HepG2 (cell line): ENCODE results near the gene ARRDC4. TPM values are rescaled to one million over a fixed set of nuclear protein-coding genes. Genes with fewer than 3 reads are reported as not detected.

Experiments used
- ATAC-seq: fragments of 200-7000 bp; cut with Tn5 transposase; 3 replicates; pipeline ENCODE4 v1.9.1; 2020; ENCODE audit warnings: mild to moderate bottlenecking, moderate library complexity
- BruUV-seq: library from RNA; stranded (reverse); fragments of 400-500 nt; replicated peaks from 2 replicates; lab custom pipeline; 2021; lab: Mats Ljungman, UMichigan
- CTCF ChIA-PET: fragments of 300-600 bp; formaldehyde crosslinking; extraction: SDS; loops from one replicate; lab custom pipeline; 2021; ENCODE audit warnings: low total read pairs, inconsistent platforms, low intra/inter-chr PET ratio; lab: Yijun Ruan, JAX
- POLR2A ChIA-PET: fragments of 350-600 bp; sonication (Branson Sonifier 250); formaldehyde crosslinking; loops from one replicate; lab custom pipeline; 2020; ENCODE audit warnings: antibody characterized with exemption, inconsistent platforms; lab: Yijun Ruan, JAX
- DNase-seq: peaks from one replicate; pipeline ENCODE4 v3.0.0-alpha.2; 2015; ENCODE audit warnings: low spot score
- FAIRE-seq: peaks from 3 replicates; lab custom pipeline; 2011; peaks lifted over from hg19 to GRCh38; lab: Jason Lieb, UNC
- H2AFZ ChIP-seq: one replicate; pipeline ENCODE4 v1.6.1; 2011; ENCODE audit warnings: low read length, inconsistent platforms
- H3K27ac ChIP-seq: fragments of 300-600 bp; 3 replicates; pipeline ENCODE4 v1.8.0; 2011; ENCODE audit warnings: mixed run types, mild to moderate bottlenecking, mixed read lengths, low read length, inconsistent platforms; ENCODE audit not compliant: insufficient read depth; ENCODE audit errors: extremely low read length
- H3K27me3 ChIP-seq, 2 experiments: fragments of 200-600 bp in 1 of 2; 2 replicates in 1 of 2; 3 replicates in 1 of 2; pipeline versions ENCODE4 v1.6.0 to v1.8.0; 2011; ENCODE audit warnings: low read length in 2 of 2, mild to moderate bottlenecking in 2 of 2, moderate library complexity in 2 of 2, inconsistent platforms in 1 of 2; ENCODE audit not compliant: insufficient read depth in 2 of 2, control insufficient read depth in 1 of 2
- H3K36me3 ChIP-seq, 2 experiments: fragments of 200-600 bp in 1 of 2; replicated peaks in 1 of 2; 2 replicates in 1 of 2; 3 replicates in 1 of 2; pipeline versions ENCODE4 v1.5.1 to v1.8.0; 2011; ENCODE audit warnings: low read length in 2 of 2, inconsistent platforms in 1 of 2; ENCODE audit not compliant: insufficient read depth in 2 of 2, control insufficient read depth in 1 of 2
- H3K4me1 ChIP-seq: 2 replicates; pipeline ENCODE4 v1.5.1; 2012; ENCODE audit warnings: low read length, inconsistent platforms; ENCODE audit not compliant: insufficient read depth
- H3K4me2 ChIP-seq: 2 replicates; pipeline ENCODE4 v1.6.0; 2011; ENCODE audit warnings: low read depth, low read length, inconsistent platforms
- H3K4me3 ChIP-seq, 3 experiments: fragments of 200-600 bp in 1 of 3; sonication (generic), shearing (Covaris generic) in 1 of 3; replicated peaks in 1 of 3; 2 replicates each; pipeline ENCODE4 v1.5.1; 2011 to 2016; ENCODE audit warnings: low read length in 3 of 3, inconsistent platforms in 2 of 3, low read depth in 2 of 3, mild to moderate bottlenecking in 2 of 3, control low read depth in 1 of 3, mixed read lengths in 1 of 3; ENCODE audit not compliant: insufficient read depth in 1 of 3
- H3K79me2 ChIP-seq: one replicate; pipeline ENCODE4 v1.6.1; 2011; ENCODE audit warnings: low read length, inconsistent platforms; ENCODE audit not compliant: insufficient read depth
- H3K9ac ChIP-seq: 2 replicates; pipeline ENCODE4 v1.6.0; 2011; ENCODE audit warnings: mild to moderate bottlenecking, low read depth, low read length, inconsistent platforms; ENCODE audit not compliant: insufficient read depth
- H3K9me3 ChIP-seq: 2 replicates; pipeline ENCODE4 v1.5.1; 2012; ENCODE audit warnings: mild to moderate bottlenecking, low read length
- H4K20me1 ChIP-seq: 2 replicates; pipeline ENCODE4 v1.6.0; 2011; ENCODE audit warnings: inconsistent platforms, mild to moderate bottlenecking, low read length, moderate library complexity; ENCODE audit not compliant: insufficient read depth
- KDM5B ChIP-seq: sonication (generic); formaldehyde crosslinking; IDR thresholded peaks from 2 replicates; pipeline ENCODE4 v1.4.0; 2020; ENCODE audit warnings: missing genetic modification reagents, mild to moderate bottlenecking, borderline replicate concordance
- MBNL3 ChIP-seq: fragments of 250-450 bp; sonication (Bioruptor Pico); conservative IDR thresholded peaks from 2 replicates; pipeline ENCODE4 v1.8.0; 2022; ENCODE audit warnings: mild to moderate bottlenecking, inconsistent platforms
- MEF2D ChIP-seq: sonication (generic); formaldehyde crosslinking; IDR thresholded peaks from 2 replicates; pipeline ENCODE4 v1.5.1; 2020; ENCODE audit warnings: mild to moderate bottlenecking, missing genetic modification reagents
- PCBP1 ChIP-seq: fragments of 200-400 bp; formaldehyde crosslinking; IDR thresholded peaks from 2 replicates; pipeline ENCODE4 v1.6.1; 2017; ENCODE audit warnings: mild to moderate bottlenecking, low read depth, low read length, borderline replicate concordance
- REL ChIP-seq: sonication (generic); formaldehyde crosslinking; conservative IDR thresholded peaks from 2 replicates; pipeline ENCODE4 v1.8.0; 2022; ENCODE audit warnings: mild to moderate bottlenecking, missing genetic modification reagents, moderate library complexity
- ZBTB3 ChIP-seq: sonication (generic); formaldehyde crosslinking; IDR thresholded peaks from 2 replicates; pipeline ENCODE4 v1.4.0; 2020; ENCODE audit warnings: low read depth, mild to moderate bottlenecking, moderate library complexity, missing genetic modification reagents, borderline replicate concordance
- ZNF10 ChIP-seq: sonication (generic); formaldehyde crosslinking; IDR thresholded peaks from 2 replicates; pipeline ENCODE4 v1.4.0; 2020; ENCODE audit warnings: mild to moderate bottlenecking, low read depth, missing genetic modification reagents, borderline replicate concordance
- ZNF160 ChIP-seq: sonication (generic); formaldehyde crosslinking; IDR thresholded peaks from 2 replicates; pipeline ENCODE4 v1.8.0; 2022; ENCODE audit warnings: mild to moderate bottlenecking, inconsistent platforms, missing genetic modification reagents
- ZNF234 ChIP-seq: sonication (generic); formaldehyde crosslinking; conservative IDR thresholded peaks from 2 replicates; pipeline ENCODE4 v1.5.1; 2020; ENCODE audit warnings: mild to moderate bottlenecking, missing genetic modification reagents
- ZNF263 ChIP-seq: sonication (generic); formaldehyde crosslinking; IDR thresholded peaks from 2 replicates; pipeline ENCODE4 v1.4.0; 2020; ENCODE audit warnings: missing genetic modification reagents
- ZNF264 ChIP-seq: sonication (generic); formaldehyde crosslinking; IDR thresholded peaks from 2 replicates; pipeline ENCODE4 v1.4.0; 2020; ENCODE audit warnings: missing genetic modification reagents
- ZNF431 ChIP-seq: sonication (generic); formaldehyde crosslinking; IDR thresholded peaks from 2 replicates; pipeline ENCODE4 v1.9.0; 2022; ENCODE audit warnings: missing genetic modification reagents, low read depth, mild to moderate bottlenecking, borderline replicate concordance
- in situ Hi-C: cut with HindIII; loops from 2 replicates; pipeline ENCODE4 v1.10.0; 2017; ENCODE audit warnings: low pct_unique_long_range_greater_than_20kb; ENCODE audit not compliant: extremely low pct_ligation_motif_present
- intact Hi-C: fragments of 100-400 bp; cut with micrococcal nuclease; formaldehyde crosslinking; loops from one replicate; pipeline ENCODE4 v1.10.0; 2022; ENCODE audit not compliant: unreplicated experiment
- polyA plus RNA-seq, 8 experiments: library from polyadenylated mRNA; depleted of rRNA in 3 of 8; stranded (reverse) in 7 of 8; unstranded in 1 of 8; fragments of >200 nt; fragmentation: Illumina TruSeq in 4 of 8; extraction: Trizol in 4 of 8; gene quantifications; 2 replicates each; pipeline versions ENCODE4 v1.2.1 to v1.2.3, GENCODE V29; 2011 to 2016; ENCODE audit warnings: low read depth in 4 of 8, missing spikeins in 1 of 8, mixed read lengths in 1 of 8; ENCODE audit not compliant: insufficient read depth in 1 of 8
- total RNA-seq, 5 experiments: library from RNA; depleted of rRNA; stranded (reverse); fragments of >200 nt; fragmentation: Illumina TruSeq; extraction: Trizol; gene quantifications; 2 replicates each; pipeline ENCODE4 v1.2.3, GENCODE V29; 2016; ENCODE audit warnings: low read depth in 1 of 5
- TF ChIP-seq, protein P1 (sequence below): sonication (generic); formaldehyde crosslinking; conservative IDR thresholded peaks from 2 replicates; pipeline ENCODE4 v1.8.0; 2022; ENCODE audit warnings: mild to moderate bottlenecking, moderate library complexity, missing genetic modification reagents
- TF ChIP-seq, protein P2 (sequence below): sonication (generic); formaldehyde crosslinking; IDR thresholded peaks from 2 replicates; pipeline ENCODE4 v1.5.0; 2020; ENCODE audit warnings: missing genetic modification reagents, mild to moderate bottlenecking, borderline replicate concordance
- TF ChIP-seq, protein P3 (sequence below): sonication (generic); formaldehyde crosslinking; IDR thresholded peaks from 2 replicates; pipeline ENCODE4 v1.5.0; 2020; ENCODE audit warnings: missing genetic modification reagents
- TF ChIP-seq, protein P4 (sequence below): sonication (generic); formaldehyde crosslinking; conservative IDR thresholded peaks from 2 replicates; pipeline ENCODE4 v1.4.0; 2020; ENCODE audit warnings: missing genetic modification reagents

ARRDC4 gene
- total and polyA plus RNA-seq, 2 of the 13 experiments (the other 11 are each of a cell fraction or from before 2014, with no cell fraction given) = 1.5 to 2.5 TPM

DNA sequence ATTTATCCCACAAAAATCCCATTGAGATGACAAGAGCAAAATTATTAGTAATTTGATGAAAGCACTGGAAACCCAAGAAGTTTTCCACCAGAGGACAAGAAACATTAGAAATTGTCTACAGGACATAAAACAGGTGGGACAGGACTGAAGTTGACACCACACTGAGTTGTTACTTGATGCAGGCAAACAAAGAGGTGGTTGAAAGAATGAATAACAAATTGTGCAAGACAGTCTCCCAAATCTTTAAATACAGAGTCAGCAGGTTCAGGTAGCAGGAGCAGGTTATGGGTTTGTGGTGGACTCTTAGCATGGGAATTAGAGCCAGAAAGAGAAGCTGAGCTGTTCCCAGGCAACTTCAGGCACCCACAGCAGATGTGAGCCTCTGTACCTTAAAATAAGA is 30.3 kb upstream of the ARRDC4 start:
- intact Hi-C loops = no loop called here
- Histone ChIP-seq H3K4me3 (no peak overlapping the region), H3K36me3 (no peaks in the 10 kb centered on the region), H3K4me1 (no peaks in the 10 kb centered on the region), H3K9ac (no peak overlapping the region), H2AFZ (no peak overlapping the region), H3K79me2 (no peaks in the 10 kb centered on the region), H3K27me3 (no peaks in the 10 kb centered on the region), H4K20me1 (no peaks in the 10 kb centered on the region), H3K4me2 (no peak overlapping the region), H3K9me3 (peaks cover 11% of the 10 kb centered on the region), H3K27ac (no peak overlapping the region)
- in situ Hi-C loops = no loop called here
- TF ChIP-seq ZNF264 (CRISPR knock-in tag) = no peak
- TF ChIP-seq, protein P1, sequence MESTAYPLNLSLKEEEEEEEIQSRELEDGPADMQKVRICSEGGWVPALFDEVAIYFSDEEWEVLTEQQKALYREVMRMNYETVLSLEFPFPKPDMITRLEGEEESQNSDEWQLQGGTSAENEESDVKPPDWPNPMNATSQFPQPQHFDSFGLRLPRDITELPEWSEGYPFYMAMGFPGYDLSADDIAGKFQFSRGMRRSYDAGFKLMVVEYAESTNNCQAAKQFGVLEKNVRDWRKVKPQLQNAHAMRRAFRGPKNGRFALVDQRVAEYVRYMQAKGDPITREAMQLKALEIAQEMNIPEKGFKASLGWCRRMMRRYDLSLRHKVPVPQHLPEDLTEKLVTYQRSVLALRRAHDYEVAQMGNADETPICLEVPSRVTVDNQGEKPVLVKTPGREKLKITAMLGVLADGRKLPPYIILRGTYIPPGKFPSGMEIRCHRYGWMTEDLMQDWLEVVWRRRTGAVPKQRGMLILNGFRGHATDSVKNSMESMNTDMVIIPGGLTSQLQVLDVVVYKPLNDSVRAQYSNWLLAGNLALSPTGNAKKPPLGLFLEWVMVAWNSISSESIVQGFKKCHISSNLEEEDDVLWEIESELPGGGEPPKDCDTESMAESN (CRISPR knock-in tag) = no peak
- no peak for TF ChIP-seq ZNF10 (CRISPR knock-in tag)
- TF ChIP-seq, protein P2, sequence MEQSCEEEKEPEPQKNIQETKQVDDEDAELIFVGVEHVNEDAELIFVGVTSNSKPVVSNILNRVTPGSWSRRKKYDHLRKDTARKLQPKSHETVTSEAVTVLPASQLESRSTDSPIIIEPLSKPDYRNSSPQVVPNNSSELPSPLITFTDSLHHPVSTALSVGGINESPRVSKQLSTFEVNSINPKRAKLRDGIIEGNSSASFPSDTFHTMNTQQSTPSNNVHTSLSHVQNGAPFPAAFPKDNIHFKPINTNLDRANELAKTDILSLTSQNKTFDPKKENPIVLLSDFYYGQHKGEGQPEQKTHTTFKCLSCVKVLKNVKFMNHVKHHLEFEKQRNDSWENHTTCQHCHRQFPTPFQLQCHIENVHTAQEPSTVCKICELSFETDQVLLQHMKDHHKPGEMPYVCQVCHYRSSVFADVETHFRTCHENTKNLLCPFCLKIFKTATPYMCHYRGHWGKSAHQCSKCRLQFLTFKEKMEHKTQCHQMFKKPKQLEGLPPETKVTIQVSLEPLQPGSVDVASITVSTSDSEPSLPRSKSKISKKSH = no peak
- TF ChIP-seq KDM5B (CRISPR knock-in tag) = no peak
- no peak for TF ChIP-seq ZNF234 (CRISPR knock-in tag)
- no peak for TF ChIP-seq ZNF263 (CRISPR knock-in tag)
- no peak for TF ChIP-seq MBNL3 (CRISPR knock-in tag)
- TF ChIP-seq ZBTB3 (CRISPR knock-in tag) = no peak
- TF ChIP-seq PCBP1 = no peak
- TF ChIP-seq, protein P3, sequence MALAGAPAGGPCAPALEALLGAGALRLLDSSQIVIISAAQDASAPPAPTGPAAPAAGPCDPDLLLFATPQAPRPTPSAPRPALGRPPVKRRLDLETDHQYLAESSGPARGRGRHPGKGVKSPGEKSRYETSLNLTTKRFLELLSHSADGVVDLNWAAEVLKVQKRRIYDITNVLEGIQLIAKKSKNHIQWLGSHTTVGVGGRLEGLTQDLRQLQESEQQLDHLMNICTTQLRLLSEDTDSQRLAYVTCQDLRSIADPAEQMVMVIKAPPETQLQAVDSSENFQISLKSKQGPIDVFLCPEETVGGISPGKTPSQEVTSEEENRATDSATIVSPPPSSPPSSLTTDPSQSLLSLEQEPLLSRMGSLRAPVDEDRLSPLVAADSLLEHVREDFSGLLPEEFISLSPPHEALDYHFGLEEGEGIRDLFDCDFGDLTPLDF = no peak
- TF ChIP-seq, protein P4, sequence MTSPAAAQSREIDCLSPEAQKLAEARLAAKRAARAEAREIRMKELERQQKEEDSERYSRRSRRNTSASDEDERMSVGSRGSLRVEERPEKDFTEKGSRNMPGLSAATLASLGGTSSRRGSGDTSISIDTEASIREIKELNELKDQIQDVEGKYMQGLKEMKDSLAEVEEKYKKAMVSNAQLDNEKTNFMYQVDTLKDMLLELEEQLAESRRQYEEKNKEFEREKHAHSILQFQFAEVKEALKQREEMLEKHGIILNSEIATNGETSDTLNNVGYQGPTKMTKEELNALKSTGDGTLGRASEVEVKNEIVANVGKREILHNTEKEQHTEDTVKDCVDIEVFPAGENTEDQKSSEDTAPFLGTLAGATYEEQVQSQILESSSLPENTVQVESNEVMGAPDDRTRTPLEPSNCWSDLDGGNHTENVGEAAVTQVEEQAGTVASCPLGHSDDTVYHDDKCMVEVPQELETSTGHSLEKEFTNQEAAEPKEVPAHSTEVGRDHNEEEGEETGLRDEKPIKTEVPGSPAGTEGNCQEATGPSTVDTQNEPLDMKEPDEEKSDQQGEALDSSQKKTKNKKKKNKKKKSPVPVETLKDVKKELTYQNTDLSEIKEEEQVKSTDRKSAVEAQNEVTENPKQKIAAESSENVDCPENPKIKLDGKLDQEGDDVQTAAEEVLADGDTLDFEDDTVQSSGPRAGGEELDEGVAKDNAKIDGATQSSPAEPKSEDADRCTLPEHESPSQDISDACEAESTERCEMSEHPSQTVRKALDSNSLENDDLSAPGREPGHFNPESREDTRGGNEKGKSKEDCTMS (CRISPR knock-in tag) = no peak
- no peak for TF ChIP-seq REL (CRISPR knock-in tag)
- no peak for TF ChIP-seq MEF2D (CRISPR knock-in tag)
- no peak for TF ChIP-seq ZNF160 (CRISPR knock-in tag)
- TF ChIP-seq ZNF431 (CRISPR knock-in tag) = no peak
- ChIA-PET CTCF (no interaction called here), POLR2A (no interaction called here)
- FAIRE-seq = no peak
- DNase-seq = no peak
- no TSS peak for BruUV-seq
- ATAC-seq = no peak
